HEK293T (cell line): ENCODE measurements around the gene STX4.

Experiments
- ARNT ChIP-seq: fragments of 450-650 bp; IDR thresholded peaks from 2 replicates; pipeline ENCODE4 v1.6.1; 2017; ENCODE audit warnings: mild to moderate bottlenecking
- BHLHE40 ChIP-seq: fragments of 450-650 bp; IDR thresholded peaks from 2 replicates; pipeline ENCODE4 v1.6.1; 2016; ENCODE audit warnings: mild to moderate bottlenecking, moderate library complexity, borderline replicate concordance
- CTBP1 ChIP-seq: fragments of 450-650 bp; IDR thresholded peaks from 2 replicates; pipeline ENCODE4 v1.6.1; 2016; ENCODE audit warnings: borderline replicate concordance
- FOXK2 ChIP-seq: fragments of 450-650 bp; IDR thresholded peaks from 2 replicates; pipeline ENCODE4 v1.6.1; 2016; ENCODE audit warnings: mild to moderate bottlenecking
- HDGF ChIP-seq: fragments of 450-650 bp; IDR thresholded peaks from 2 replicates; pipeline ENCODE4 v1.6.1; 2017; ENCODE audit warnings: antibody characterized with exemption, borderline replicate concordance
- L3MBTL2 ChIP-seq: fragments of 450-650 bp; conservative IDR thresholded peaks from 2 replicates; pipeline ENCODE4 v1.6.1; 2016; ENCODE audit warnings: mild to moderate bottlenecking
- LEF1 ChIP-seq: fragments of 450-650 bp; IDR thresholded peaks from 2 replicates; pipeline ENCODE4 v1.6.1; 2017; ENCODE audit warnings: mild to moderate bottlenecking, borderline replicate concordance
- NFRKB ChIP-seq: fragments of 450-650 bp; IDR thresholded peaks from 2 replicates; pipeline ENCODE4 v1.6.1; 2016; ENCODE audit warnings: mild to moderate bottlenecking, moderate library complexity
- SP1 ChIP-seq: fragments of 450-650 bp; IDR thresholded peaks from 2 replicates; pipeline ENCODE4 v1.6.1; 2017
- SUZ12 ChIP-seq: fragments of 450-650 bp; IDR thresholded peaks from 2 replicates; pipeline ENCODE4 v1.6.1; 2016; ENCODE audit warnings: mild to moderate bottlenecking
- TARDBP ChIP-seq: fragments of 450-650 bp; IDR thresholded peaks from 2 replicates; pipeline ENCODE4 v1.6.1; 2016
- TF ChIP-seq, protein P1 (sequence below): fragments of 450-650 bp; IDR thresholded peaks from 2 replicates; pipeline ENCODE4 v1.6.1; 2016

DNA sequence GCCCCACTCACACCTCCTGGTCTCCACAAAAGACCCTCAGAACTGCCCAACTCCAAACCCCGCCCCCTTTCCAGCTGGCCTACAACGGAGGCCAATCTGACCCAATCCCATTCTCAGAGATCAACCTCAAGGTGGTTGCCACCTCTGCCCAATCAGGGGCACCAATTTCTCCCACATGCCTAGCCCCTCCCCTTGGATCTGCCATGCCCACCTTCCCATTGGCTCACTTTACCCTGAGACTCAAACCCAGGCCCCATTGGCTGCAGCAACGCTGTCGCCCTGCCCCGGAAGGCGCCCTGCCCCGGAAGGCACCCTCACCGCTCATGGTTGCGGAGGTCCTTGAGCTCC, 30.1 kb downstream of the STX4 start:
- TF ChIP-seq ARNT (no peak), HDGF (no peak), NFRKB (no peak), BHLHE40 (no peak), TARDBP (no peak), FOXK2 (no peak), SP1 (no peak), LEF1 (no peak), SUZ12 (no peak), CTBP1 (no peak), L3MBTL2 (no peak)
- TF ChIP-seq, protein P1, sequence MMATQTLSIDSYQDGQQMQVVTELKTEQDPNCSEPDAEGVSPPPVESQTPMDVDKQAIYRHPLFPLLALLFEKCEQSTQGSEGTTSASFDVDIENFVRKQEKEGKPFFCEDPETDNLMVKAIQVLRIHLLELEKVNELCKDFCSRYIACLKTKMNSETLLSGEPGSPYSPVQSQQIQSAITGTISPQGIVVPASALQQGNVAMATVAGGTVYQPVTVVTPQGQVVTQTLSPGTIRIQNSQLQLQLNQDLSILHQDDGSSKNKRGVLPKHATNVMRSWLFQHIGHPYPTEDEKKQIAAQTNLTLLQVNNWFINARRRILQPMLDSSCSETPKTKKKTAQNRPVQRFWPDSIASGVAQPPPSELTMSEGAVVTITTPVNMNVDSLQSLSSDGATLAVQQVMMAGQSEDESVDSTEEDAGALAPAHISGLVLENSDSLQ, result no peak
